Aortic smooth muscle cell (primary cell): ENCODE measurements around the gene GLB1L2. TPM values are rescaled to one million over a fixed set of nuclear protein-coding genes. Genes with fewer than 3 reads are reported as not detected.

Experiments
- total RNA-seq: library from RNA; depleted of rRNA; stranded (reverse); fragments of >200 nt; gene quantifications from 2 replicates; pipeline ENCODE4 v1.2.3, GENCODE V29; 2014

GLB1L2 gene
- 0.13 TPM in 1 of 2 replicates, not detected in the other for total RNA-seq

GRCh38 chr11:134331354-134332188 lies at the start of gene GLB1L2:
Gene GLB1L2, plus strand, starts transcription at chr11:134331988. Its CDS starts 74 bp downstream, at chr11:134332062.

GRCh38 chr11:134412203-134413042 lies 80.6 kb downstream of the GLB1L2 start, which contains the start of gene B3GAT1:
Gene B3GAT1, minus strand, starts transcription at chr11:134412242. Its CDS starts 24,583 bp downstream, at chr11:134387659.

Other genes with a start within 250 kb of the GLB1L2 start
- 15.5 and 23.5 TPM in 2 replicates for gene NCAPD3, start 108.0 kb upstream of the GLB1L2 start, total RNA-seq
- 38.2 and 38.3 TPM in 2 replicates for gene VPS26B, start 107.3 kb upstream of the GLB1L2 start, total RNA-seq
- gene THYN1, start 78.6 kb upstream of the GLB1L2 start, total RNA-seq, result 60.6 and 68.7 TPM in 2 replicates
- gene ACAD8, start 78.4 kb upstream of the GLB1L2 start, total RNA-seq, result 16.8 and 17.4 TPM in 2 replicates
- not detected in 2 replicates for gene GLB1L3, start 55.6 kb upstream of the GLB1L2 start, total RNA-seq
- gene B3GAT1, start 80.3 kb downstream of the GLB1L2 start, total RNA-seq, result not detected in 2 replicates